ENCODE measurements around the gene ST8SIA5.

GRCh38 chr18:46704189-46704588, 52.7 kb downstream of the ST8SIA5 start:
- TF ChIP-seq POLR2A (IDR thresholded peaks at IDR 0.05; ENCODE audit: borderline replicate concordance, extremely low read depth, insufficient read depth, insufficient read length): no peak
- TF ChIP-seq CTCF (IDR thresholded peaks at IDR 0.05 in 2 of 3, conservative IDR thresholded peaks at IDR 0.05 in 1 of 3; ENCODE audit: borderline replicate concordance in 1 of 3, insufficient read depth in 1 of 3, low read depth in 2 of 3, low read length in 2 of 3): no peak
- TF ChIP-seq SIN3A (IDR thresholded peaks at IDR 0.05; ENCODE audit: low read depth): no peak
- no peak for TF ChIP-seq SP1 (IDR thresholded peaks at IDR 0.05; ENCODE audit: low read depth)
- TF ChIP-seq EZH2 (IDR thresholded peaks at IDR 0.05): no peak
- TF ChIP-seq CEBPB (IDR thresholded peaks at IDR 0.05; ENCODE audit: low read depth): no peak
- TF ChIP-seq MAX (IDR thresholded peaks at IDR 0.05): no peak

Data from HCT116 (cell line).